Chondrocyte (in vitro differentiated cells): ENCODE results near the gene ATP6V1G2. TPM values are rescaled to one million over a fixed set of nuclear protein-coding genes. Genes with fewer than 3 reads are reported as not detected.

Experiments used
- DNase-seq: peaks from one replicate; pipeline ENCODE4 v3.0.0; 2021; ENCODE audit warnings: mixed read lengths, low spot score
- H3K27ac Mint-ChIP-seq: one replicate; pipeline ENCODE4 v1.8.0; 2021; ENCODE audit warnings: mild to moderate bottlenecking, moderate library complexity, mixed read lengths; ENCODE audit not compliant: unreplicated experiment
- H3K27me3 Mint-ChIP-seq: 2 replicates; pipeline ENCODE4 v1.8.0; 2021; ENCODE audit warnings: low read depth, mixed read lengths
- H3K36me3 Mint-ChIP-seq: 2 replicates; pipeline ENCODE4 v1.8.0; 2021; ENCODE audit warnings: low read depth, mixed read lengths
- H3K4me1 Mint-ChIP-seq: 2 replicates; pipeline ENCODE4 v1.8.0; 2021; ENCODE audit warnings: low read depth, mild to moderate bottlenecking, mixed read lengths
- H3K4me3 Mint-ChIP-seq: one replicate; pipeline ENCODE4 v1.8.0; 2021; ENCODE audit warnings: mild to moderate bottlenecking, moderate library complexity, mixed read lengths; ENCODE audit not compliant: unreplicated experiment
- H3K9me3 Mint-ChIP-seq: 2 replicates; pipeline ENCODE4 v1.8.0; 2021; ENCODE audit warnings: low read depth, mixed read lengths
- CTCF ChIP-seq: fragments of 200-600 bp; sonication (generic); IDR thresholded peaks from 2 replicates; pipeline ENCODE4 v1.5.0; 2021; ENCODE audit warnings: antibody characterized with exemption, mild to moderate bottlenecking, moderate library complexity
- total RNA-seq: library from RNA; stranded (reverse); gene quantifications from 3 replicates; pipeline ENCODE4 v1.2.1, GENCODE V29; 2021

The ATP6V1G2 gene
- total RNA-seq, 1 donor from 2014 or later = 3.0 TPM

DNA sequence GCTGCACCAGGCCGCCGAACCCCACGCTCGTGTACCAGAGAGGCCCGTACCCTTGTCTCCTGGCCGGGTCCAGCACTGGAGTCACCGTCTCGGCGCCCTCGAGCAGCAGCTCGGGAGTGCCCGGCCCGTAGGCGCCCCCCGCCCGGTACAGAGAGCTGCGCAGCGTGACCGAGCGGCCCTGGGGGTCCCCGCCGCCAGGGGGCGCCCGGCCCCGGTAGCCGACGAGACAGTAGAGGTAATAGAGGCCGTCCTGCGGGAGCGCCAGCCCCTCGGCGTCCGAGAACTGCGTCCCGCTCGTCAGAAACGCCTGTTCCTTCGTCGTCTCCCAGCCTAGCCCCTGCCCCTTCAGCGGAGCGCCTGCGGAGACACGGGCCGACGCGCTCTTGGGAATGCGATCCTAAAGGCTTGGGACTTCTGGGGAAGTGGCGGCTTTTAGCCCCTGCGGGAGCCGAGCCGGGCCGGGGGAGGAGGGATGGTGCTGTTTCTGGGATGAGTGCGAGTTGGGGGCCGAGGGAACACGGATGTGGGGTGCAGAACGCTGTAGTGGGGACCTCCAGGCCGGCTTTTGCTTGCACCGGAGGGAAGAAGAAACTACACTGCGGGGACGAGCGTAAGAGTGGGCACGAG, 34.5 kb upstream of the ATP6V1G2 start:
- H3K9me3 Mint-ChIP-seq = no peaks in the 10 kb centered on the region
- peak; percentile 100 for TF ChIP-seq CTCF
- peak overlapping the region; percentile 58 for H3K27ac Mint-ChIP-seq
- H3K4me3 Mint-ChIP-seq = peak overlapping the region; percentile 97
- H3K36me3 Mint-ChIP-seq = no peaks in the 10 kb centered on the region
- no peaks in the 10 kb centered on the region for H3K27me3 Mint-ChIP-seq
- no peak for DNase-seq
- peaks cover 16% of the 10 kb centered on the region for H3K4me1 Mint-ChIP-seq

DNA sequence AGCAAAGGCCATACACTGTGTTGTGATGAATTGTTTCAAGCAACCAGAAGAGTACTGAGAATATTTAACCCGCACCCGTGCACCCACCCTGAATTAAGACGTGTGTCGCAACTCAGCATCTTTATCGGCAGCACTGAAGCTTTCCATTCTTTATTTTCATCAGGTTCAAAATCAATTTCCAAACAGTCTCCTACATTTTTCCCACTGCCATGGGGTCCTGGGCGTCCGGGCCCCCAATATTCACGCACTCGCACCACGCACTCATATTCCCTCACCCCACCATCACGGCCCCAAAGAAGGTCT, 34.0 kb upstream of the ATP6V1G2 start:
- Mint-ChIP-seq H3K36me3 (no peaks in the 10 kb centered on the region), H3K4me1 (peaks cover 16% of the 10 kb centered on the region), H3K4me3 (peak overlapping the region; percentile 97), H3K27ac (peak overlapping the region; percentile 49), H3K9me3 (no peaks in the 10 kb centered on the region), H3K27me3 (no peaks in the 10 kb centered on the region)
- no peak for TF ChIP-seq CTCF
- DNase-seq = no peak

- Mint-ChIP-seq H3K4me3 (peak overlapping the region; percentile 97), H3K9me3 (no peaks in the 10 kb centered on the region), H3K36me3 (no peaks in the 10 kb centered on the region), H3K27ac (peak overlapping the region; percentile 49), H3K4me1 (peaks cover 16% of the 10 kb centered on the region), H3K27me3 (no peaks in the 10 kb centered on the region)
- TF ChIP-seq CTCF = no peak
- DNase-seq = no peak
Observed at GRCh38 chr6:31579546-31580437, 33.4 kb upstream of the ATP6V1G2 start.

GRCh38 chr6:31579119-31579505, 32.7 kb upstream of the ATP6V1G2 start:
- no peak for DNase-seq
- TF ChIP-seq CTCF = no peak
- Mint-ChIP-seq H3K9me3 (no peaks in the 10 kb centered on the region), H3K27ac (no peak overlapping the region), H3K27me3 (no peaks in the 10 kb centered on the region), H3K4me3 (no peak overlapping the region), H3K4me1 (peaks cover 16% of the 10 kb centered on the region), H3K36me3 (no peaks in the 10 kb centered on the region)

DNA sequence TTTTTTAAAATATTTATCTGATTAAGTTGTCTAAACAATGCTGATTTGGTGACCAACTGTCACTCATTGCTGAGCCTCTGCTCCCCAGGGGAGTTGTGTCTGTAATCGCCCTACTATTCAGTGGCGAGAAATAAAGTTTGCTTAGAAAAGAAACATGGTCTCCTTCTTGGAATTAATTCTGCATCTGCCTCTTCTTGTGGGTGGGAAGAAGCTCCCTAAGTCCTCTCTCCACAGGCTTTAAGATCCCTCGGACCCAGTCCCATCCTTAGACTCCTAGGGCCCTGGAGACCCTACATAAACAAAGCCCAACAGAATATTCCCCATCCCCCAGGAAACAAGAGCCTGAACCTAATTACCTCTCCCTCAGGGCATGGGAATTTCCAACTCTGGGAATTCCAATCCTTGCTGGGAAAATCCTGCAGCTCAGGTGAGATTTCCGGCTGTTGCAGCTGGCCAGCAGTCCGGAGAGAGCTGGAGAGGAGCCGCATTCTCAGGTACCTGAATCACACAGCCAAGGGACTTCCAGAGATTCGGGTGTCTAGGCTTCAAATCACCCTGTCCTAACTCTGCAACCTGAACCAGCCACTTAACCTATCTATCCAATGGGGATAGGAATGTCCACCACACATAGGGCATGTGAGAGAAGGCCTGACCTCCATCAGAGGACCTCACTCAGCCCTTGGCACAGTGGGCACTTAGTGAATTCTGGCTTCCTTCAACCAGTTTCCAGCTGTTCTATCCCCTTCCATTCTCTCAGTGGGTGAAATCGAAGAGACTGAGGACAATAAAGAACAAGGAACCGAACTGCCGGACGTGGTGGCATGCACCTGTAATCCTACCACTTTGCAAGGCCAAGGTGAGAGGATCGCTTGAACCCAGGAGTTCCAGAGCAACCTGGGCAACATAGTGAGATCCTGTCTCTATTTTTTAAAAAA, 32.0 kb upstream of the ATP6V1G2 start:
- no peak for DNase-seq
- Mint-ChIP-seq H3K27me3 (no peaks in the 10 kb centered on the region), H3K27ac (no peak overlapping the region), H3K9me3 (no peaks in the 10 kb centered on the region), H3K36me3 (no peaks in the 10 kb centered on the region), H3K4me3 (no peak overlapping the region), H3K4me1 (peaks cover 16% of the 10 kb centered on the region)
- no peak for TF ChIP-seq CTCF
